HepG2 (cell line): ENCODE measurements around the gene INHBC. TPM values are rescaled to one million over a fixed set of nuclear protein-coding genes. Genes with fewer than 3 reads are reported as not detected.
A peak's percentile ranks its signal among the peaks of the same experiment; 100 is the strongest.

Experiments
- E2F2 ChIP-seq: sonication (generic); formaldehyde crosslinking; IDR thresholded peaks from 2 replicates; pipeline ENCODE4 v1.4.0; 2020; ENCODE audit warnings: missing genetic modification reagents, borderline replicate concordance
- FOXP4 ChIP-seq: sonication (generic); formaldehyde crosslinking; IDR thresholded peaks from 2 replicates; pipeline ENCODE4 v1.4.0; 2020; ENCODE audit warnings: missing genetic modification reagents
- GPN1 ChIP-seq: sonication (generic); formaldehyde crosslinking; IDR thresholded peaks from 2 replicates; pipeline ENCODE4 v1.5.1; 2020; ENCODE audit warnings: missing genetic modification reagents, borderline replicate concordance
- GZF1 ChIP-seq: sonication (generic); formaldehyde crosslinking; IDR thresholded peaks from 2 replicates; pipeline ENCODE4 v1.5.1; 2020; ENCODE audit warnings: mild to moderate bottlenecking, missing genetic modification reagents
- HDAC2 ChIP-seq: sonication (generic); formaldehyde crosslinking; IDR thresholded peaks from 2 replicates; pipeline ENCODE4 v1.4.0; 2020; ENCODE audit warnings: missing genetic modification reagents
- MXD3 ChIP-seq: IDR thresholded peaks from 2 replicates; pipeline ENCODE4 v1.6.1; 2016; ENCODE audit warnings: mild to moderate bottlenecking, missing biosample characterization, missing genetic modification reagents
- NCOR1 ChIP-seq: fragments of 200-600 bp; sonication (generic); IDR thresholded peaks from 2 replicates; pipeline ENCODE4 v1.7.0; 2017; ENCODE audit warnings: antibody characterized with exemption, low read length, borderline replicate concordance
- SMAD1 ChIP-seq: sonication (generic); formaldehyde crosslinking; IDR thresholded peaks from 2 replicates; pipeline ENCODE4 v1.4.0; 2020; ENCODE audit warnings: missing genetic modification reagents, low read depth, mild to moderate bottlenecking, borderline replicate concordance
- SOX13 ChIP-seq, 3 experiments: fragments of 450-650 bp in 1 of 3; sonication (generic) in 1 of 3; formaldehyde crosslinking in 1 of 3; IDR thresholded peaks in 2 of 3; conservative IDR thresholded peaks in 1 of 3; 2 replicates each; pipeline versions ENCODE4 v1.5.0 to v1.6.1; 2016 to 2020; ENCODE audit warnings: antibody characterized with exemption in 1 of 3, mild to moderate bottlenecking in 1 of 3, missing compliant biosample characterization in 1 of 3, missing genetic modification reagents in 1 of 3, moderate library complexity in 1 of 3
- TFDP2 ChIP-seq: sonication (generic); formaldehyde crosslinking; IDR thresholded peaks from 2 replicates; pipeline ENCODE4 v1.4.0; 2020; ENCODE audit warnings: missing genetic modification reagents
- ZBTB39 ChIP-seq: sonication (generic); formaldehyde crosslinking; IDR thresholded peaks from 2 replicates; pipeline ENCODE4 v1.5.0; 2020; ENCODE audit warnings: missing genetic modification reagents
- ZNF251 ChIP-seq: sonication (generic); formaldehyde crosslinking; IDR thresholded peaks from 2 replicates; pipeline ENCODE4 v1.9.0; 2021; ENCODE audit warnings: mild to moderate bottlenecking, missing genetic modification reagents
- ZNF275 ChIP-seq: sonication (generic); formaldehyde crosslinking; IDR thresholded peaks from 2 replicates; pipeline ENCODE4 v1.8.0; 2022; ENCODE audit warnings: missing genetic modification reagents, mild to moderate bottlenecking, inconsistent platforms, borderline replicate concordance
- ZNF292 ChIP-seq: sonication (generic); formaldehyde crosslinking; IDR thresholded peaks from 2 replicates; pipeline ENCODE4 v1.8.1; 2022; ENCODE audit warnings: mild to moderate bottlenecking, low read depth, missing genetic modification reagents, borderline replicate concordance
- ZNF33A ChIP-seq: sonication (generic); formaldehyde crosslinking; IDR thresholded peaks from 2 replicates; pipeline ENCODE4 v1.5.1; 2020; ENCODE audit warnings: missing genetic modification reagents, mild to moderate bottlenecking, moderate library complexity, borderline replicate concordance
- ZNF639 ChIP-seq: conservative IDR thresholded peaks from 2 replicates; pipeline ENCODE4 v1.6.1; 2018; ENCODE audit warnings: missing genetic modification reagents
- ZNF879 ChIP-seq: sonication (generic); formaldehyde crosslinking; IDR thresholded peaks from 2 replicates; pipeline ENCODE4 v1.8.1; 2023; ENCODE audit warnings: missing genetic modification reagents
- polyA plus RNA-seq, 8 experiments: library from polyadenylated mRNA; depleted of rRNA in 3 of 8; stranded (reverse) in 7 of 8; unstranded in 1 of 8; fragments of >200 nt; fragmentation: Illumina TruSeq in 4 of 8; extraction: Trizol in 4 of 8; gene quantifications; 2 replicates each; pipeline versions ENCODE4 v1.2.1 to v1.2.3, GENCODE V29; 2011 to 2016; ENCODE audit warnings: low read depth in 4 of 8, missing spikeins in 1 of 8, mixed read lengths in 1 of 8; ENCODE audit not compliant: insufficient read depth in 1 of 8
- total RNA-seq, 5 experiments: library from RNA; depleted of rRNA; stranded (reverse); fragments of >200 nt; fragmentation: Illumina TruSeq; extraction: Trizol; gene quantifications; 2 replicates each; pipeline ENCODE4 v1.2.3, GENCODE V29; 2016; ENCODE audit warnings: low read depth in 1 of 5

Gene INHBC
- total and polyA plus RNA-seq, 2 of the 13 experiments (the other 11 are each of a cell fraction or from before 2014, with no cell fraction given): 1.8 to 13.8 TPM

GRCh38 chr12:57430931-57431566 is 3.5 kb upstream of the INHBC start, which contains the start of gene R3HDM2 (continued):
- TF ChIP-seq ZBTB39 (CRISPR knock-in tag) (no peak), NCOR1 (no peak), HDAC2 (peak; percentile 41; the same call in 1 of the 2 replicates), MXD3 (CRISPR knock-in tag) (peak; percentile 91), TFDP2 (CRISPR knock-in tag) (peak; percentile 94), ZNF639 (CRISPR knock-in tag) (0 out of 2 replicates have a peak, but pooled peaks have one; percentile 67), ZNF33A (CRISPR knock-in tag) (no peak), GPN1 (CRISPR knock-in tag) (no peak), ZNF292 (no peak), SMAD1 (CRISPR knock-in tag) (peak; percentile 94), E2F2 (CRISPR knock-in tag) (peak; percentile 62; the same call in 1 of the 2 replicates), ZNF275 (CRISPR knock-in tag) (0 out of 2 replicates have a peak, but pooled peaks have one; percentile 51), GZF1 (CRISPR knock-in tag) (peak; percentile 65; the same call in 1 of the 2 replicates), ZNF879 (0 out of 2 replicates have a peak, but pooled peaks have one; percentile 46), FOXP4 (CRISPR knock-in tag) (peak; percentile 55; the same call in 1 of the 2 replicates), ZNF251 (no peak), SOX13 (IDR thresholded peaks at IDR 0.05) (no peak), SOX13 (CRISPR knock-in tag; conservative IDR thresholded peaks at IDR 0.05 in 1 of 2, IDR thresholded peaks at IDR 0.05 in 1 of 2) (peak in 1 of 2 experiments; percentile 53; a peak in 2 of 4 replicates)
